SK-N-SH (cell line): ENCODE data around the gene RABGGTA.

Source experiments
- CTCF ChIP-seq: fragments of 200-600 bp; sonication (generic); IDR thresholded peaks from 2 replicates; pipeline ENCODE4 v1.6.1; 2017; ENCODE audit warnings: antibody characterized with exemption, mild to moderate bottlenecking, moderate library complexity
- EP300 ChIP-seq, 2 experiments: IDR thresholded peaks; 2 replicates each; pipeline versions ENCODE4 v1.4.0 to v1.6.1; 2012; ENCODE audit warnings: borderline replicate concordance in 1 of 2, low read depth in 1 of 2, low read length in 1 of 2
- FOSL2 ChIP-seq: IDR thresholded peaks from 2 replicates; pipeline ENCODE4 v1.4.0; 2012; ENCODE audit warnings: low read depth, mild to moderate bottlenecking, moderate library complexity, borderline replicate concordance
- FOXM1 ChIP-seq: IDR thresholded peaks from 2 replicates; pipeline ENCODE4 v1.4.0; 2012; ENCODE audit warnings: low read depth, mild to moderate bottlenecking
- MAX ChIP-seq: IDR thresholded peaks from 2 replicates; pipeline ENCODE4 v1.4.0; 2012; ENCODE audit warnings: low read depth
- POLR2AphosphoS5 ChIP-seq: IDR thresholded peaks from 2 replicates; pipeline ENCODE4 v1.6.1; 2012; ENCODE audit warnings: low read depth, low read length
- RAD21 ChIP-seq: IDR thresholded peaks from 2 replicates; pipeline ENCODE4 v1.6.1; 2012; ENCODE audit warnings: mild to moderate bottlenecking, low read length
- RFX5 ChIP-seq: IDR thresholded peaks from 2 replicates; pipeline ENCODE4 v1.6.1; 2012; ENCODE audit warnings: mild to moderate bottlenecking, improper control_type of control experiment, low read length
- YY1 ChIP-seq: IDR thresholded peaks from 2 replicates; pipeline ENCODE4 v1.4.0; 2012; ENCODE audit warnings: low read depth, mild to moderate bottlenecking

GRCh38 chr14:24291446-24292117 is 20.2 kb upstream of the RABGGTA start:
- TF ChIP-seq CTCF (no peak), EP300 (IDR thresholded peaks at IDR 0.05; ENCODE audit: borderline replicate concordance in 1 of 2, low read depth in 1 of 2, low read length in 1 of 2) (no peak), YY1 (no peak), RFX5 (no peak), FOXM1 (no peak), POLR2AphosphoS5 (no peak), MAX (no peak), RAD21 (no peak), FOSL2 (no peak)
